Inflammatory macrophage (primary cell): Measurements from ENCODE around the gene LRCH4.
A peak's percentile ranks its signal among the peaks of the same experiment; 100 is the strongest.

Experiments
- DNase-seq, 2 donors: peaks; one replicate each; pipeline ENCODE4 v3.0.0-alpha.2; 2020 to 2022

LRCH4 gene

DNA sequence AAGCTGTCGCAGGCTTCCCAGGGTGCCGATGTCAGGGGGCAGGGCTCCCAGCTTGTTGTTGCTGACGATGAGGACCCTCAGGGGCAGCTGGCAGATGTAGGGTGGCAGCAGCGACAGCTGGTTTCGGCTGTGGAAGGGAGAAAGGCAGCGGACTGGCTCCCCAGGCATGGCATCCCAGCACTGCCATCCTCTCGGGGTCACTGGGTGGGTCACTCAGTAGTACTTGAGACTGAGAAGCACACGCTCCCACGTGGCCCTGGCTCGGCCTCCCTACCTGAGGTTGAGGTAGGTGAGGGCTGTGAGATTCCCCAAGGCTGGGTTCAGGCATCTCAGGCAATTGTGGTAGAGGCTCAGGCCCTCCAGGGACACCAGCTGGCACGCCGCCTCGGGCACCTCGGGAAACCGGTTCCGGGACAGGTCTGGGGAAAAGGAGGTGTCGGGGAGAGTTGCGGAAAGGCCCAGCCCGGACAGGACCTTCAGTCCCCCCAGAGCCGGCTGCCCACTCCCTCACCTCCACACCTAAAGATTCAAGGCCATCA is 3.8 kb downstream of the LRCH4 start:
- DNase-seq, result no peak

DNA sequence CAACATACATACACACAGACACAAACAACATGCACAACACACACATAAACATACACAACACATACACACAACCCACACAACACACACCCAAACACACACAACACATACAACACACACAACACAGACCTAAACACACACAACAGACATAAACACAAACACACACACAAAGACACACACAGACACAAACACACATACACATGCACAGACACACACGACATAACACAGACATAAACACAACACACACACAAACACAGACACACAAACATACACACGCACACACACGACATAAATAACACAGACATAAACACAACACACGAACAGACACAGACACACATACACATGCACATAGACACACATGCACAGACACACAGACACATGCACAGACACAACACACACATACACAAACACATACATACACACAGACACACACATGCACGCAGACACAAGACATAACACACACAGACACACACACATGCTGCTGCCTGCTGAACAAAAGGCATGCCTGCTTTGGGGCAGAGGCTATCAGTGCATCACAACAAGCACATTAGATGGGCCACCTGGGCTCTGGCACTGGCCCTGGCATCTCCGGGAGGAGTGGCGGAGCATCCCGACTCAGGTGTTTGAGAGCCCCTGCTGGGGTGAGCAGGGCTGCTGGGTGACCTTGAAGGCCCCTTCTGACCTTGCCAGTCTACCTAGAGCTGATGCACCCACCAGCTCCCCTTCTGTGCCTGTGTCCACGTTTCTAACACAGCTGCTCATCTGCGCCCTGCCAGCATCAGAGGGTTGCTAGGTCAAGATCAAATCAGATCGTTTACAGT is 5.3 kb downstream of the LRCH4 start:
- no peak for DNase-seq

DNA sequence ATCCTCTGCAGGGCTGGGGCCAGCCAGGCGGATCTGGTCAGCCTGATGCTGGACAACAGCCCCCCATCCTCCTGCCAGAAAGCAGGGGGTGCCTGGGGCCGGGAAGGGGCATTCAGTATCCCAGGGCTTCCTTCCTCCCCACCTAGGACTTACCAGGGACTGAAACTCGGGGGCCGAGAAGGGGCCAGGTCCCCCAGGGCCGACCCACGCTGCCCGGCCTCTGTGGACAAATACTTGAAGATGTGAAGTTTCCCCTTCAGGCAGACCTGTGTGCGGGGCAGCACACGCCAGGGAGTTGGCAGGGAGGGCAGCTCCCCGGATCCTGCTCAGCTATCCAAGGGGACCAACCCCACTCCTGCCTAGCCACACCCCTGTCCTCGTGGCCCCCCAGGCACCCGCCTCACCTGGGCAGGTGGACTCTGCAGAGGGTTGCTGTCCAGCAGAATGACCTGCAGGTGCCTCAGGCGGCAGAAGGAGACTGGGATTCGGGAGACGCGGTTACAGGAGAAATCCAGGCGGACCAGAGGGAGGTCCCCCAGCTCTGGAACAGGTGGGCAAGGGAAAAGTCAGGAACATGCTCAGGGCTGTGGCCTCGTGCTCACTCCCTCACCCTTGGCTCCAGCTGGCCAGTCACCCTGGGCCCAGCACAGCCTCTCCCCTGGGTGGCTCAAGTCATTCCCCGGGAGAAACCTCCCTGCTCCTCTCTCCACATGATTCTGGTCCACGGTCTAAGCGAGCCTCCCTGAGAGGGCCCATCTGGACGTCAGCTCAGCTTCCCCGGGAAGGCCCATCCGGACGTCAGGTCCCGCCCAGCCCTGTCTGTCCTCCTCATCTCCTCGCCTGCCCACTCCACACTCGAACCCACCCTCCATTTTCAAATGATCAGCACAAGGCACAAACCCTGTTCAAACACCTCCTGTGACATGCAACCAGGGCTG is 7.4 kb downstream of the LRCH4 start:
- no peak for DNase-seq

DNA sequence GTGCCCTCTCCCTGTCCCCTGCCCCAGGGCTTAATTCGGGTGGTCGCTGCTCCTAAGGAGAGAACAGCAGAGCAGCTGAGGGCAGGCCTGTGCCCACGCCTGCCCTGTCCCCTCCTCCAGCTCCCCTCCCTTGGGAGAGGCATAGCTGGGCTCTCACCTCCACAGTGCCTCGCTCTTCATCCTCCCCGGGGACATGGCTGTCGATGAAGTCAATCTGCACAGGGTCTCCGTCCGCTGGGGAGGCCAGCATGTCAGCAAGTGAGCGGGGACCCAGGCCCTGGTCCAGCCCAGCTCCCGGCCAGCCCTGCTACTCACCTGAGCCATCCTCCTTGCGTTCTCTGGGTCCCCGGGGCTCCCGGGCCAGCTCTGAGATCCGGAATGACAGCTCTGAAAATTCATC is 8.4 kb downstream of the LRCH4 start:
- DNase-seq, result no peak

DNA sequence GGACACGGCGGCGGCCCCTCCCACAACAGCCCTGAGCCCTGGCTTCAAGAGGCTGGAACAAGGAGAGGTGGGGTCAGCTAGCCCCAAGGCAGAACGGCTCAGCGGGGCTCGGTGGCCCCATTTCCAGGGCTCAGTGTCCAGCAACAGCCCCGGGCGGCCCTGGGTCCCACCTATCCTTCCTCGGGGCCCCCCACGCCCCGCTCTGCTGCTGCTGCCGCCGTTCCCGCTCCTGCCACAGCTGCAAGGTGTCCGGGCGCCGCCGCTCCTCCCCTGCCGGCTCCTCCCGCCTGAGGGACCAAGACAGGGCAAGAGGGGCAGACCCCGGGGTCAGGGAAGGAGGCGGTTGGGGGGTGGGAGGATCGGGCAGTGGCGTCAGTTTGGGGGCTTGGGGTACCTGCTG is 8.8 kb downstream of the LRCH4 start:
- no peak for DNase-seq

DNA sequence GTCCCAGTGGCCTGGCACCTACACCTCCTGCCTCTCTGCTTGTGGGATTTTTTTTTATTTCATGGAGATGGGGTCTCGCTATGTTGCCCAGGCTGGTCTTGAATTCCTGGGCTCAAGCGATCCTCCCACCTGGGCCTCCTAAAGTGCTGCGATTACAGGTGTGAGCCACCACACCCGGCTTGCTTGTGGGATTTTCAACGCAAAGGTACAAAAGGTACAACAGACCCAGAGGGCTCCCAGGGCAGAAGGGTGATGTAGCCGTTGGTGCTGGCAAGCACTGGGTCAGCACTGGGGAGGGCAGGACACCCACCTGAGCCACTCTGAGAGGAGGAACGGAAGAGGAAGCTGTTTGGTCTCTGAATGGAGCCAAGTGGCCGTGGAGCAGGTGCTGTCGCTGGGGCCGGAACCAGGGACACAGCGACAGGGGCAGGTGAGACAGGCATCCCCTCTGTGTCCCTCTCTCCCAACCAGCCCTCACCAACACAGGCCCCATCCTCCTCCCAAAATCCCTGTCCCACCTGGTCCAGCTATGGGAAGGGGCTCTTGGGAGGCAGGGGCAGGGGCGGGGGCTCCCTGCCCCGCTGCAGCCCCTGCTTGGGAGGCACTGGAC is 9.4 kb downstream of the LRCH4 start:
- DNase-seq, result no peak

DNA sequence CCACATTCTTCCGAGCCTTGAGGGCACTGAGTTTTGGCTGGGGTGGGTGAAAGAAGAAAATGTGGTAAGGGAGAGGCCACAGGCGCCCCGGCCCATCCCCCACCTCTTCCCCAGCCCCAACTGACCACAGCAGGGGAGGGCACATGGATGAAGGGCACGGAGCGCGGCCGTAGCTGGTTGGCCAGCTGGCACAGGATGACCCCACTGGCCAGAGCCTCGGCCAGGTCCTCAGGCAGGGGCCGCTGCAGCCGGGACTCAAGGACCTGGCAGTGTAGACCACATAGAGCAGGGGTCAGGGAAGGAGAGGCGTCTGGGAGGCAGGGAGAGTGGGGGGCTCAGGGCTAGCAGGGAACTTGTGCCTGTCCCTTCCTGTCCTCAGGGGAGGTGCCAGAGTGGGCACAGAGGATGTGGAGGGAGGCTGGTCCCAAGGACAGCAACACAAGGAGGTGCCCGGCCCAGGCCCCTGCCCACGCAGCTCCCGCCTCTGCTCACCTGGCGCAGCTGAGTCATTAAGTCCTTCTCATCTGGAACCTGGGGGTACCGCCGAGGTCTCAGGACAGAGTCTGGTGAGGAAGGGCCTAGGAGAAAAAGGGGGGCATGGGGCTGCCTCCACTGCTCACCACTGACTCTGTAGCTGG is 10.1 kb downstream of the LRCH4 start:
- no peak for DNase-seq

DNA sequence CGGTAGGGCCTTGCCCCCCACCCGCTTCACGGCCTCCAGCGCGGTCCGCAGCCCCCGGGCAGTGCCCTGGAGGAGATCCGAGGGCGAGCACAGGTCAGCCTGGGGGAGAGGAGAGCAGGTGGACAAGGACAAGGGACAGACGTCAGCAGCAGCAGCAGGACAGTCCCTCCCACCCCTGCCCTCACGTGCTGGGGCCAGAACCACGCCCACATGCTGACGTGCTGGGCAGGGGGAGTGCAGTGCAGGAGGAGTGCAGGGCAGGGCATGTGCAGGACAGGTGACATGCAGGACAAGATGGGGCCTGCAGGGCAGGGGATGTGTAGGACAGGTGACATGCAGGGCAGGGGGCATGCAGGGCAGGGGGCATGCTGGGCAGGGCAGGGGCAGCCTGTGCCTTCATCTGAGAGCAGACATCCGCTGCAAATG is 10.7 kb downstream of the LRCH4 start:
- DNase-seq, result no peak

DNA sequence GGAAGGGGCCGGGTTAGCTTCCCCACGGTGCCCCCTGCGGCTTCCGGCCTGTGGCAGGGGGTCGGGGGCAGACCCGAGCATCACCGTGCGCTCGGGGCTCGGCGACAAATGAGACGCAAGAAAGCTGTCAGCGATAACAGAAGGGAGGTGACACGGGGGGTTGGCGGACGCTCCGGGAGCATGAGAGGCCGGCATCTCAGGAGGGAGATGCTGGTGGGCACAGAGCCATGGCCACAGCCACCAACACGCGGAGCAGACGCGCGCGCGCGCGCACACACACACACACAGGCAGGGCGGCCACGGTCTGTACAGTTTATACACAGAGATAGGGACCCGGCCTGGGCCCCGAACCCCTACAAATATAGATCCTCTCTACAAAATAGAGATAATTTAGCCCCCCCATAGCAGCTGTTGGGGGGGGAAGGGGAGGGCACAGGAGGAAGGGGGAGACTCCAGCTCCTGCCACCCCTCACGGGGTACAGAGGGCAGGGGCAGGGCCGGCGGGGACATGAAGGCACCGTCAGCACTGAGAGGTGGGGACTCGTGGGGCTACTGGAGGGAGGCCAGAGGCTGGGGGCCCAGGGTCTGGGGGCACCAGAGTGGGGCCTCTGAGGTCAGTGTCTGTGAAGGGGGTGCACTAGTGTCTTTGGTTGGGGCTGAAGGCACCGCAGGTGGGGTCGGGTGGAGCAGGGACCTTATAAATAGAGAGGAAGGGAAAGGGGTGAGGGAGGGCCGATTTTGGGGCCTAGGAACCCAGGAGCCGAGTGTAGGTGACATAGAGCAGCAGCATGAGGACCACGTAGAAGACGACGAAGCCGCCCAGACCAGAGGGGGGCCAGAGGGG is 11.3 kb downstream of the LRCH4 start:
- DNase-seq, result no peak

DNA sequence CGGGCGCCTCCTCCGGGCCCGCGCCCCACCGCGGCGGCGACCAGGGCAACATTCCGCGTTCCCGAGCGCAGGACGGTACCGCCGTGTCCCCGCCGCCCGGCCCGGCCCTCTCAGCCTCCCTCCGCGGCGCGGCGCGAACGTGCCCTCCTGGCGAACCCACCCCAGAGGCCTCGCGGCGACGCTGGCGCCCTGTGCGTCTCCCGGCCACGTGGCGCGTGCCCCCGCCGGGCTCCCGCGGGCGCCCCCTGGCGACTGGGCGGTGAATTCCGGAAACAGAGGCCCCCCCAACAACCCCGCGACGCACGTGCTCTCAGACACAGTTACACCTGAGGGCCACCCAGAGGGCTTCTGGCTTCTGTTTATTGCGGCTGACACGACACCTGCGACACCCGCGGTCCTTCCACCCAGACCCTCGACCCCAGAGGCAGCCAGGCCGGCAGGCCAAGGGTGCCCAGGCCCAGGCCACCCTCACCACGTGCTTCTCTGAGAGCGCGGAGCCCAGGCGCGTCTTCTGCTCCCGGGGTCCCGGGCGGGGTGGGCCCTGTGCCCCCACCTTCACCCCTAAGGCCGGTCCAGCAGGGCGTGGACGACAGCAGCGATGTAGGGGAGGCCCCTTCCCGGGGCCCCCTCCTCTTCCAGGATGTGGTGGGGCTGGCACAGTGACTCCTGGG is 12.1 kb downstream of the LRCH4 start, which contains the start of gene SAP25:
TSS of gene SAP25 (minus strand) at position 210 of the 671 bp plus-strand sequence. CDS start at position 52, 158 bp downstream.
- DNase-seq, result no peak

DNA sequence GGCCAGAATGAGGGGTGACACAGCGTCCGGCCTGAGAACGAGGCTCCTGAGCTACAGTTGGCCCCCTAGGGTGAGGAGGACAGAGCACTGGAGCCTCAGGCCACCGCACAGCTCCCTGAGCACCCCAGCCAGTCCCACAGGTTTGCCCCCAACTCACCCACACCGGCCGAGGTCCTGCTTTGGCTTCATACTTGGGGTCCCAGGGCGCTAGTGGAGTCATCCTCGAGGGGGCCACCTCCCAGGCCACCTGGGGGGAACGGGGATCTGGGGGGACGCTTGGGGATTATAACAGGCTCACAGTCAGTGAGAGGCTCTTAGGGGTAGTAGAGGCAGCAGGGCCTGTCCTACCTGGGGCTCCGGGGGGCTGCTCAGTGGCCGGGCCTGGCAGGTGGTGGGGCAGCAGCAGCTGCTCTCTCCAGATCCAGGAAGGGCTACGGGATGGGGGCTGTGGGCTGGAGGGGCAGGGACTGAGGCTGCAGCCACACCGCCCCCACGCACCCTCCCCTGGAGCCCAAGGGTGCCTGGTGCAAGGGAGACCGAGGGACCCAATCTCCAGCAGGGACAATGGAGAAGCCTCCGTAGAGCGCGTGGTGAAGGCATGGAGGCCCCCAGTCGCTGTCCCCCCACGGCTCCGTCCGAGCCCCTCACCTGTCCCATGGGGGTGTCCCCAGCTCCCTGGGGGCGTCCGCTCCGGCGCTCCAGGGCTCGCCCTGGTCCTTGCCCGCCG is 12.8 kb downstream of the LRCH4 start:
- DNase-seq, result no peak

DNA sequence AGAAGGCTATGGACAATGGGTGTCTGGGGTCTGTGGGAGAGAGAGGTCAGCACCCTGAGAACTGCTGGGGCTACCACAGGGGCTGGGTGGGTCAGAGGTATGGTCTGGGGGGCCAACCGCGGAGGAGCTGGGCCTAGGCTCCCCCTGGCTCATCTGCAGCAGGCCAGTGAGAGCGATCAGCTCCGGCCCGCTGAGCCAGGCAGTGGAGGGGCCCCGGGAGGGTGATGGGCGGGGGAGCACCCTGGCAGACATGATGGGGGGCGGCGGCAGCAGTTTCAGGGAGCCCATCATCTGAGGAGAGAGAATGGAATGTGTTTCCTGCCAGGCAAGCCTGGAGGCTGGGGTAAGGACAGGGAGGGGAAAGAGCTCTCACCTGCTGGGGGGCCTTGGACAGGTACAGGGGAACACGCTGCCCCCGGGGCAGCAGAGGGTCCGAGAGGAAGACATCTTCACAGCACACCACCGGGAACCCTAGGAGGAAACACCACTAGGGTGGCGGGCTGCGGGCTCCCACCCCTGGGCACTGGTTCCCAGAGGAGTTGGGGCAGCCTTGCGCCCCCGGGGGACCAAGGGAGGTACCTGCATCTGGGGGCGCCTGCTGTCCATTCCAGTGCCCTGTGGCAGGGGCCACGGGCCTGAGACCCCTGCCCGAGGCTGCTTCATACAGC is 13.5 kb downstream of the LRCH4 start:
- DNase-seq, result no peak

DNA sequence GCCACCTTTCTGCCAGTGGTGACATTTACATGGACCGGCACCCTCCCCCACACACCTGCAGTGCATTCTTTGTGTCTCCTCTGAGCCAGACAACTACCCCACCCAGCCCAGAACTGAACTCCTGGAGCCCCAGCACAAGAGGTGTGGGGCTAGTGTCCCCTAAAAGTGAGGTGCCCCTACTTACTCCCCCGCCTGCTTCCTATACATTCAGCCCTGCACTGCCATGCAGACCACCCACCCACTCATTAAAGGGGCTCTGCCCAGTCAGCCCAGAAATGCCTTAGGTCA is 14.2 kb downstream of the LRCH4 start:
- no peak for DNase-seq

DNA sequence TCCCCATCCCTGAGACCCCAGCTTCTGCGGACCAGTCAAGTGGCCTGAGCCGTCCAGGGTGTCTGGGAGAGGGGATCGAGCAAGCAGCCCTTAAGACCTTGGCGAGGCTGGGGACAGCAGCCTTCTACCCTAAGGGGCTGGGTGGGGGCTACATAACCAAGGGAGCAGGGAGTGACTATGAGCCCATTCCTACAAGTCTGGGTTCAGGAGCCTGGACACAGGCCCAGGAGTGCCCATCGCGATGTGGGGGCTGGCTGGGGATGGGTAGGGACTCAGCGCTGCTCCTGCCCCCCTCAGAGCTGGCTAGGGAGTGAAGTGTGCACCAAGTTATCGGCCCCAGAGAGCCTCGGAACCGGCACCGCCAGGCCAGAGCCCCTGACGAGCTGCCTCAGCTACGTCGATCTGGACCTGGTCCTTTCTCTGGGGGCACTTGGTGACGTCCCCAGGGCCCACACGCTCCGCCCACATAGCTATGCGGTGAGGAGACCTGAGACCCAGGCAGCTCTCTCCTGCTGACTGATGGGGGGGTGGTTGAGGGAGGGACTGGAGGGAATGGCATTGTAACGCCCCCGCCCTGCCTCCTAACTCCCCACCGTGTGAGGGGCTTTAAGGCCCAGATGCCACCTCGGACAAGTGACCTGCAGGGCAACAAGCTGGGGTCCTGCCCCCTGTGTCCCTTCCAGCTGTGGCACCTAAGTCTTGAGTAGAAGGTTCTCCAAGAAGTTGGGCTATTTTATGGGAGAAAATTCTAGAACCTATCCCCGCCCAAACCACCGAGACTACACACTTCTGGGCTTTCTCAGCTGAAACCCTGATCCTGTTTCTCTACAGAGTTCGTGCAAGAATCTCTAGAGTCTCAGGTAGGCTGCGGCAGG is 14.7 kb downstream of the LRCH4 start:
- DNase-seq, result no peak

DNA sequence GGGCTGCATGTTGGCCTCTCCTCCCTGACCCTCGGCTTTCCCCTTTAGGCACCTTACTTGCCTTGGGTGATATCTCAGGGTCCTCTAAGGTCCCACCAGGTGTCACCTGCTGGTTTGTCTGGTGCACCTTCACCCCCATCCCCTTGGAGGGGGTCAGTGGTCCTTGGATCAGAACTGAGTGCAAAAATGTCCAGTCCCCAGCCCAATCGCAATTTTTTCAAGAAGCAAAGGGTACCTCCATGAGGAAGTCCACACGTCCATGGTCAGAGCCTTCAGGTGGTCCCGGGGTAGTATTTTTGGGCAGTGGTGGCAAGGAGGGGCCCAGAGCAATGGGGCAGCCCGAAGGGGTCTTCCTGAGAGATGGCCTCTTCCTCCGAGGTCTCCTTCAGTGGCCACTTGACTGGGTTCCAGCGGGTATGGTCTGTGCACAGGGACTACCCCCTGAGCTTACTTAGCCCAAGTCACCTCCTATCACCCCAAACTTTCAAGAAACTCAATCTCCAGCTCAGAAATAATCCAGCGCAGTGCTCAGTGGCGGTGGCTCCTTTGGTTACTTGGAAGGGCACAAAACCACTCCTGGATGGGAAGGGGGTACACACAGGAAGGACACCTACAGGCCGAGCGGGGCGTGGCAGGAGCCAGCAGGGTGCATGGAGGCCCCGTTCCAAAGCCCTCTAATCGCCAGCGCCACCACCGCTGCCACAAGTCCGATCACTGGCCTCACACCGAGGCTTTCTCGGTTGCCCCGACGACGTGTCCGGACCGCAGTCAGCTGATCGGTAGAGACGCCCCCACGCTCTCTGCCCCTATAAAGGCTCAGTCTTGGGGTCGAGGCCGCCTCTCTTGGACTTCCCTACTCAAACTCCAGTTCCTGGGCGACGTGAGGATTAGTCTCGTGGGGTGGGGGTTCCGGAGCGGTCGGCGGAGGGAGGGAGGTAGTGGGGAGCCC is 16.8 kb downstream of the LRCH4 start:
- DNase-seq, result peak; percentile 62 to 71

DNA sequence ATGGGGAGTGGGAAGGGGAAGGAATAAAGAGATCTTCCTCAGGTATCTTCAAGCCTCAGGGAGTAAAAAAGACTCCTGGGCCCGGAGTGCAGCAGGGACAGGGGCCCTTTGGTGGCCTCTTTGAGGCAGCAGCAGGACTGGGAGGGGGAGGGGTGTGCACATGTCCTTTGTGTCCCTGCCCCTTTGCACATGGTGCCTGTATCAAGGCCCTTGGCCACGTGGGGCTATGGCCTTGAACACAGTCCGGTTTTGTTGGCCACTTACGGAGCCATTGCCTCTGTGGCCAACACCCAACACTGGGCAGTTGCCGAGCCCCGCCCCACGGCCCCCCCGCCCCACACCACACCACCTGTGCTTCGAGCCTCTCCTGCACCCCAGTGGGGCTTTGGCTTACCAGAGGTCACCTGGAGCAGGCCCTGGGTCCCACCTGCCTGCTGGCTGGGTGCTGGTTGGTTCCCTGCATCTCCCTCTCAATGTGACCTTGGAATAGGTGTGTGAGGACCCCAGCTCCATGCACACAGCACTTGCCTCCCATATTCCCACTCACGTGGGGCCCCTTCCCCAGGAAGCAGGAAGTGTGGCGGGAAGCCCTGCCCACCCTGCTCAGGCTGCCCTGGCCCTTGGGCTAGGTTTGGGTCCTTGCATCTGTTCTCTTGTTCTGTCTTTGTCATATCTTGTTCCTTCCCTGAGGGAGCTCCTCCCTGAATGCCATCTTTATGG is 17.6 kb downstream of the LRCH4 start:
- no peak for DNase-seq

DNA sequence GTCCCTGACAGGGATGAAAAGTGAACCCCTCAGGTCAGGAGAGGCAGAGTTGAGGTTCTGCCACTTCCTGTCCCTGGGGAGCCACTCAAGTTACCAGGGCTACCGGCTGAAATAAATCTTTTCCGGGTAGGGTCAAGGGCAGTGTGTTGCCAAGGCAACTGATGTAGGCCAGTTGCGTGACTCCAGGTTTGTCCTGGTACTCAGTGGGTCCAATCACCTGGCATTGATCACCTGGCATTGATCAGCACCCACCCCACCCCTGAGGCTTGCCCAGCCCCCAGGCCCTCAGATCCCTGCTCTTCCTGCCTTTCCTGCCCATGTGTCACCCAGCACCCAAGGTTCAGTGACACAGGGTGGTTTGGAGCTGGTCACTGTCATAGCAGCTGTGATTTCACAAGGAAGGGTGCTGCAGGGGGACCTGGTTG is 18.2 kb downstream of the LRCH4 start:
- no peak for DNase-seq
